CD4-positive, alpha-beta T cell treated with Interleukin-21 for 1 hour (primary cell): ENCODE results near the gene KAT8.

ENCODE experiments used
- DNase-seq: peaks from one replicate; pipeline ENCODE4 v3.0.0-alpha.2; 2020

The KAT8 gene

GRCh38 chr16:31117384-31118222 is at the start of gene KAT8:
KAT8 (plus strand) TSS chr16:31117664; CDS start chr16:31117682, 18 bp downstream.
- DNase-seq, result peak; percentile 98

- DNase-seq, result no peak
These were observed 45.6 kb upstream of the KAT8 start for GRCh38 chr16:31071861-31072260.

- DNase-seq, result peak; percentile 29
These were observed 44.8 kb upstream of the KAT8 start for GRCh38 chr16:31072540-31073141.

- peak; percentile 87 for DNase-seq
These were observed 44.1 kb upstream of the KAT8 start for GRCh38 chr16:31073142-31073969.

GRCh38 chr16:31073970-31074813 is 43.3 kb upstream of the KAT8 start, which contains the start of the genes ZNF646 and ZNF668:
ZNF646 (plus strand) TSS chr16:31074422; CDS start chr16:31076325, 1,903 bp downstream.
ZNF668 (minus strand) TSS chr16:31074240; CDS start chr16:31064459, 9,781 bp downstream.
- DNase-seq, result peak; percentile 99

- no peak for DNase-seq
These were observed 42.7 kb upstream of the KAT8 start for GRCh38 chr16:31074814-31075183.

- DNase-seq, result no peak
These were observed 41.1 kb upstream of the KAT8 start for GRCh38 chr16:31076319-31076718.

- DNase-seq, result no peak
These were observed 40.4 kb upstream of the KAT8 start for GRCh38 chr16:31077024-31077423.

GRCh38 chr16:31077592-31078396 is 39.7 kb upstream of the KAT8 start:
- DNase-seq, result no peak

- DNase-seq, result no peak
These were observed 38.7 kb upstream of the KAT8 start for GRCh38 chr16:31078597-31079341.

GRCh38 chr16:31079342-31079944 is 38.0 kb upstream of the KAT8 start:
- no peak for DNase-seq

GRCh38 chr16:31080035-31080629 is 37.3 kb upstream of the KAT8 start:
- DNase-seq, result no peak

GRCh38 chr16:31080756-31081419 is 36.6 kb upstream of the KAT8 start:
- DNase-seq, result no peak

GRCh38 chr16:31081428-31082351 is 35.8 kb upstream of the KAT8 start:
- DNase-seq, result no peak

- DNase-seq, result no peak
These were observed 35.0 kb upstream of the KAT8 start for GRCh38 chr16:31082368-31083045.

- DNase-seq, result no peak
These were observed 34.4 kb upstream of the KAT8 start for GRCh38 chr16:31083081-31083480.

- DNase-seq, result no peak
These were observed 33.9 kb upstream of the KAT8 start for GRCh38 chr16:31083556-31083955.

- no peak for DNase-seq
These were observed 33.5 kb upstream of the KAT8 start for GRCh38 chr16:31083981-31084380.
